ENCODE measurements around the gene KANSL2. TPM values are rescaled to one million over a fixed set of nuclear protein-coding genes. Genes with fewer than 3 reads are reported as not detected.
A peak's percentile ranks its signal among the peaks of the same experiment; 100 is the strongest.
"Not testable (repeated sequence)": the region's sequence is repeated elsewhere in the genome, so short reads cannot be mapped to it uniquely, and the experiment has no call there.

Gene KANSL2
- total RNA-seq, 2 experiments from 2014 or later, result 142 to 144 TPM

GRCh38 chr12:48651681-48652080 is 30.4 kb downstream of the KANSL2 start:
- no peak overlapping the region for H3K27ac ChIP-seq (ENCODE audit: low read depth in 1 of 2, low read length in 2 of 2)
- DNase-seq, result no peak
- H3K4me1 ChIP-seq (ENCODE audit: insufficient read depth, low read length), result no peaks in the 10 kb centered on the region
- intact Hi-C loops (cut with DNase I, micrococcal nuclease), result no loop called here
- peaks cover 47% of the 10 kb centered on the region for H3K36me3 ChIP-seq (ENCODE audit: insufficient read depth, low read length)
- Mint-ChIP-seq H3K9me3 (no peaks in the 10 kb centered on the region), H3K27me3 (no peaks in the 10 kb centered on the region), H3K27ac (peak overlapping the region; percentile 28), H3K4me3 (no peak overlapping the region), H3K36me3 (ENCODE audit: low read depth) (peaks cover 79% of the 10 kb centered on the region), H3K4me1 (ENCODE audit: low read depth) (peaks cover 8% of the 10 kb centered on the region)
- TF ChIP-seq CTCF (IDR thresholded peaks at IDR 0.05), result no peak
- H3K4me3 ChIP-seq (ENCODE audit: low read length), result no peak overlapping the region
- no peaks in the 10 kb centered on the region for H3K27me3 ChIP-seq (ENCODE audit: control insufficient read depth in 1 of 2, insufficient read depth in 2 of 2, low read length in 2 of 2)
- no peaks in the 10 kb centered on the region for H3K9me3 ChIP-seq (ENCODE audit: control insufficient read depth in 1 of 2, insufficient read depth in 1 of 2, low read length in 2 of 2)
- ATAC-seq (ENCODE audit: poor library complexity), result no peak
- ChIA-PET POLR2A (interaction anchor here (0.6 kb wide), 1 partner anchor 24 kb away, joined by 3 read pairs; no protein-coding TSS in a partner anchor), CTCF (no interaction called here)

GRCh38 chr12:48645354-48645753 is 36.7 kb downstream of the KANSL2 start:
- peaks cover 49% of the 10 kb centered on the region for H3K36me3 Mint-ChIP-seq (ENCODE audit: low read depth)
- H3K27me3 Mint-ChIP-seq; H3K4me1 Mint-ChIP-seq (ENCODE audit: low read depth); DNase-seq; ATAC-seq (ENCODE audit: poor library complexity); H3K27ac ChIP-seq (ENCODE audit: low read depth in 1 of 2, low read length in 2 of 2); H3K4me3 ChIP-seq (ENCODE audit: low read length); H3K9me3 Mint-ChIP-seq; H3K27me3 ChIP-seq (ENCODE audit: control insufficient read depth in 1 of 2, insufficient read depth in 2 of 2, low read length in 2 of 2); H3K4me3 Mint-ChIP-seq; H3K36me3 ChIP-seq (ENCODE audit: insufficient read depth, low read length); intact Hi-C loops (cut with DNase I, micrococcal nuclease); H3K4me1 ChIP-seq (ENCODE audit: insufficient read depth, low read length); H3K27ac Mint-ChIP-seq; POLR2A ChIA-PET: not testable (repeated sequence)
- peaks cover 0 to 14% of the 10 kb centered on the region in 2 experiments for H3K9me3 ChIP-seq (ENCODE audit: control insufficient read depth in 1 of 2, insufficient read depth in 1 of 2, low read length in 2 of 2)
- CTCF ChIA-PET, result interaction anchor here (0.7 kb wide), 1 partner anchor 8 kb away, joined by 3 read pairs; no protein-coding TSS in a partner anchor

GRCh38 chr12:48643011-48643410 is 39.0 kb downstream of the KANSL2 start:
- Mint-ChIP-seq H3K36me3 (ENCODE audit: low read depth) (peaks cover 49% of the 10 kb centered on the region), H3K9me3 (peaks cover 3% of the 10 kb centered on the region), H3K27ac (no peak overlapping the region), H3K27me3 (no peaks in the 10 kb centered on the region), H3K4me1 (ENCODE audit: low read depth) (no peaks in the 10 kb centered on the region), H3K4me3 (no peak overlapping the region)
- TF ChIP-seq CTCF (IDR thresholded peaks at IDR 0.05), result no peak
- DNase-seq (no peak), ATAC-seq (ENCODE audit: poor library complexity) (no peak)
- ChIA-PET CTCF (no interaction called here), POLR2A (no interaction called here)
- H3K4me1 ChIP-seq (ENCODE audit: insufficient read depth, low read length), result no peaks in the 10 kb centered on the region
- H3K27me3 ChIP-seq (ENCODE audit: control insufficient read depth in 1 of 2, insufficient read depth in 2 of 2, low read length in 2 of 2), result no peaks in the 10 kb centered on the region
- H3K36me3 ChIP-seq (ENCODE audit: insufficient read depth, low read length), result no peaks in the 10 kb centered on the region
- no peak overlapping the region for H3K27ac ChIP-seq (ENCODE audit: low read depth in 1 of 2, low read length in 2 of 2)
- H3K4me3 ChIP-seq (ENCODE audit: low read length), result no peak overlapping the region
- intact Hi-C loops (cut with DNase I, micrococcal nuclease), result no loop called here
- H3K9me3 ChIP-seq (ENCODE audit: control insufficient read depth in 1 of 2, insufficient read depth in 1 of 2, low read length in 2 of 2), result peaks cover 0 to 14% of the 10 kb centered on the region in 2 experiments

- H3K9me3 Mint-ChIP-seq; H3K27ac ChIP-seq (ENCODE audit: low read depth in 1 of 2, low read length in 2 of 2); H3K4me3 Mint-ChIP-seq; intact Hi-C loops (cut with DNase I, micrococcal nuclease); H3K4me3 ChIP-seq (ENCODE audit: low read length); POLR2A ChIA-PET; DNase-seq; H3K4me1 ChIP-seq (ENCODE audit: insufficient read depth, low read length); H3K27ac Mint-ChIP-seq; H3K27me3 Mint-ChIP-seq; H3K36me3 ChIP-seq (ENCODE audit: insufficient read depth, low read length); H3K27me3 ChIP-seq (ENCODE audit: control insufficient read depth in 1 of 2, insufficient read depth in 2 of 2, low read length in 2 of 2); CTCF ChIA-PET; ATAC-seq (ENCODE audit: poor library complexity); H3K4me1 Mint-ChIP-seq (ENCODE audit: low read depth): not testable (repeated sequence)
- H3K36me3 Mint-ChIP-seq (ENCODE audit: low read depth), result peaks cover 40% of the 10 kb centered on the region
- H3K9me3 ChIP-seq (ENCODE audit: control insufficient read depth in 1 of 2, insufficient read depth in 1 of 2, low read length in 2 of 2), result peaks cover 0 to 14% of the 10 kb centered on the region in 2 experiments
Measured at GRCh38 chr12:48641752-48642555, 40.1 kb downstream of the KANSL2 start.

Data from CD4-positive, alpha-beta T cell (primary cell).